Osteoblast (primary cell): ENCODE measurements around the gene CFAP97D1. TPM values are rescaled to one million over a fixed set of nuclear protein-coding genes. Genes with fewer than 3 reads are reported as not detected.

Experiments
- DNase-seq: peaks from one replicate; pipeline ENCODE4 v3.0.0; 2011; ENCODE audit warnings: low spot score, mixed read lengths; ENCODE audit not compliant: insufficient read length; ENCODE audit errors: missing footprints
- H2AFZ ChIP-seq: 2 replicates; pipeline ENCODE4 v1.6.0; 2011; ENCODE audit warnings: mild to moderate bottlenecking, low read length
- H3K27ac ChIP-seq: 2 replicates; pipeline ENCODE4 v1.5.1; 2011; ENCODE audit warnings: mild to moderate bottlenecking, low read depth, low read length, moderate library complexity
- H3K27me3 ChIP-seq: 2 replicates; pipeline ENCODE4 v1.6.0; 2012; ENCODE audit warnings: mild to moderate bottlenecking, control low read depth, inconsistent platforms, low read length, moderate library complexity; ENCODE audit not compliant: insufficient read depth
- H3K36me3 ChIP-seq: 2 replicates; pipeline ENCODE4 v1.5.1; 2011; ENCODE audit warnings: mild to moderate bottlenecking, low read length, control low read depth, moderate library complexity; ENCODE audit not compliant: insufficient read depth
- H3K4me1 ChIP-seq: 2 replicates; pipeline ENCODE4 v1.5.1; 2011; ENCODE audit warnings: mild to moderate bottlenecking, low read length, control low read depth, moderate library complexity; ENCODE audit not compliant: insufficient read depth
- H3K4me2 ChIP-seq: 2 replicates; pipeline ENCODE4 v1.6.0; 2011; ENCODE audit warnings: mild to moderate bottlenecking, low read length; ENCODE audit not compliant: insufficient read depth
- H3K4me3 ChIP-seq: fragments of 200-600 bp; sonication (generic); 3 replicates; pipeline ENCODE4 v1.5.1; 2012; ENCODE audit warnings: mild to moderate bottlenecking, low read length, inconsistent platforms; ENCODE audit not compliant: insufficient read depth
- H3K79me2 ChIP-seq: 2 replicates; pipeline ENCODE4 v1.6.0; 2012; ENCODE audit warnings: mild to moderate bottlenecking, low read length, control low read depth, inconsistent platforms; ENCODE audit not compliant: insufficient read depth
- H3K9me3 ChIP-seq: 2 replicates; pipeline ENCODE4 v1.5.1; 2011; ENCODE audit warnings: low read depth, low read length, control low read depth
- H4K20me1 ChIP-seq: 2 replicates; pipeline ENCODE4 v1.6.0; 2012; ENCODE audit warnings: mild to moderate bottlenecking, low read length, control low read depth; ENCODE audit not compliant: insufficient read depth
- CTCF ChIP-seq: IDR thresholded peaks from 2 replicates; pipeline ENCODE4 v1.5.1; 2011; ENCODE audit warnings: mild to moderate bottlenecking, low read depth, low read length, moderate library complexity; ENCODE audit errors: extremely low read depth
- total RNA-seq: library from RNA; depleted of rRNA; stranded (reverse); fragments of >200 nt; gene quantifications from 2 replicates; pipeline ENCODE4 v1.2.3, GENCODE V29; 2012

CFAP97D1 gene
- total RNA-seq, 1 donor = not detected

- H3K27me3 ChIP-seq = no peaks in the 10 kb centered on the region
- DNase-seq = no peak
- H3K36me3 ChIP-seq = peaks cover 14% of the 10 kb centered on the region
- no peaks in the 10 kb centered on the region for H3K9me3 ChIP-seq
- H4K20me1 ChIP-seq = no peaks in the 10 kb centered on the region
- TF ChIP-seq CTCF = no peak
- H3K4me2 ChIP-seq = no peak overlapping the region
- H3K27ac ChIP-seq = no peak overlapping the region
- H3K79me2 ChIP-seq = no peaks in the 10 kb centered on the region
- H2AFZ ChIP-seq = no peak overlapping the region
- H3K4me1 ChIP-seq = no peaks in the 10 kb centered on the region
- H3K4me3 ChIP-seq = no peak overlapping the region
Measured at GRCh38 chr17:43822570-43823190, 42.4 kb downstream of the CFAP97D1 start.

- H3K4me2 ChIP-seq = no peak overlapping the region
- H3K36me3 ChIP-seq = peaks cover 18% of the 10 kb centered on the region
- H3K9me3 ChIP-seq = no peaks in the 10 kb centered on the region
- no peaks in the 10 kb centered on the region for H3K27me3 ChIP-seq
- H3K27ac ChIP-seq = no peak overlapping the region
- H2AFZ ChIP-seq = no peak overlapping the region
- H3K4me1 ChIP-seq = no peaks in the 10 kb centered on the region
- no peaks in the 10 kb centered on the region for H3K79me2 ChIP-seq
- DNase-seq = no peak
- no peak overlapping the region for H3K4me3 ChIP-seq
- TF ChIP-seq CTCF = no peak
- H4K20me1 ChIP-seq = no peaks in the 10 kb centered on the region
Measured at GRCh38 chr17:43823350-43824084, 43.3 kb downstream of the CFAP97D1 start.

- peaks cover 26% of the 10 kb centered on the region for H3K36me3 ChIP-seq
- H2AFZ ChIP-seq = no peak overlapping the region
- no peaks in the 10 kb centered on the region for H3K27me3 ChIP-seq
- H4K20me1 ChIP-seq = no peaks in the 10 kb centered on the region
- no peak overlapping the region for H3K4me2 ChIP-seq
- no peaks in the 10 kb centered on the region for H3K4me1 ChIP-seq
- DNase-seq = no peak
- no peaks in the 10 kb centered on the region for H3K9me3 ChIP-seq
- no peak overlapping the region for H3K4me3 ChIP-seq
- no peaks in the 10 kb centered on the region for H3K79me2 ChIP-seq
- no peak for TF ChIP-seq CTCF
- no peak overlapping the region for H3K27ac ChIP-seq
Measured at GRCh38 chr17:43825567-43825966, 45.3 kb downstream of the CFAP97D1 start.

- H3K9me3 ChIP-seq = no peaks in the 10 kb centered on the region
- DNase-seq = no peak
- H3K4me1 ChIP-seq = no peaks in the 10 kb centered on the region
- H2AFZ ChIP-seq = no peak overlapping the region
- H3K4me3 ChIP-seq = no peak overlapping the region
- TF ChIP-seq CTCF = no peak
- H3K79me2 ChIP-seq = no peaks in the 10 kb centered on the region
- no peaks in the 10 kb centered on the region for H4K20me1 ChIP-seq
- no peak overlapping the region for H3K27ac ChIP-seq
- H3K4me2 ChIP-seq = no peak overlapping the region
- no peaks in the 10 kb centered on the region for H3K27me3 ChIP-seq
- peaks cover 26% of the 10 kb centered on the region for H3K36me3 ChIP-seq
Measured at GRCh38 chr17:43826206-43826605, 46.0 kb downstream of the CFAP97D1 start.
